Activated CD8-positive, alpha-beta T cell treated with anti-CD3 and anti-CD28 coated beads for 36 hours (primary cell): ENCODE data around the gene KAZN. TPM values are rescaled to one million over a fixed set of nuclear protein-coding genes. Genes with fewer than 3 reads are reported as not detected.

Source experiments
- ATAC-seq: fragments of 200-7000 bp; cut with Tn5 transposase; one replicate; pipeline ENCODE4 v1.10.0; 2021; ENCODE audit warnings: mild to moderate bottlenecking, moderate library complexity
- CTCF ChIA-PET: fragments of 350-600 bp; sonication (Branson Sonifier 250); formaldehyde crosslinking; loops from one replicate; lab custom pipeline; 2021; ENCODE audit warnings: antibody characterized with exemption; lab: Charles Lee
- POLR2A ChIA-PET: fragments of 350-600 bp; sonication (Branson Sonifier 250); formaldehyde crosslinking; loops from one replicate; lab custom pipeline; 2021; ENCODE audit warnings: antibody characterized with exemption; lab: Charles Lee
- DNase-seq: peaks from one replicate; pipeline ENCODE4 v3.0.0-alpha.2; 2020
- H3K27ac Mint-ChIP-seq: one replicate; pipeline ENCODE4 v1.8.0; 2021; ENCODE audit warnings: mild to moderate bottlenecking, mixed read lengths
- H3K27me3 Mint-ChIP-seq: one replicate; pipeline ENCODE4 v1.8.0; 2021; ENCODE audit warnings: mixed read lengths
- H3K36me3 Mint-ChIP-seq: one replicate; pipeline ENCODE4 v1.8.0; 2021; ENCODE audit warnings: low read depth, mixed read lengths
- H3K4me1 Mint-ChIP-seq: one replicate; pipeline ENCODE4 v1.8.0; 2021; ENCODE audit warnings: low read depth, mixed read lengths
- H3K4me3 Mint-ChIP-seq: one replicate; pipeline ENCODE4 v1.8.0; 2021; ENCODE audit warnings: mild to moderate bottlenecking, moderate library complexity, mixed read lengths
- H3K9me3 Mint-ChIP-seq: one replicate; pipeline ENCODE4 v1.8.0; 2021; ENCODE audit warnings: mixed read lengths
- CTCF ChIP-seq: fragments of 200-600 bp; IDR thresholded peaks from one replicate; pipeline ENCODE4 v1.8.0; 2022; ENCODE audit warnings: antibody characterized with exemption, mild to moderate bottlenecking
- intact Hi-C: fragments of 100-400 bp; cut with micrococcal nuclease; formaldehyde crosslinking; loops from one replicate; pipeline ENCODE4 v1.10.0; 2022
- total RNA-seq, 2 experiments: library from RNA; stranded (reverse); gene quantifications; one replicate each; pipeline ENCODE4 v1.2.3, GENCODE V29; 2021

The KAZN gene
- total RNA-seq, 2 experiments from 2014 or later, result 1.7 to 1.9 TPM

GRCh38 chr1:14704846-14705245 is 106.4 kb downstream of the KAZN start:
- no peak for TF ChIP-seq CTCF
- ChIA-PET POLR2A (no interaction called here), CTCF (no interaction called here)
- intact Hi-C loops, result no loop called here
- Mint-ChIP-seq H3K9me3 (peaks cover 9% of the 10 kb centered on the region), H3K4me1 (no peaks in the 10 kb centered on the region), H3K27me3 (peaks cover 2% of the 10 kb centered on the region), H3K36me3 (no peaks in the 10 kb centered on the region), H3K27ac (no peak overlapping the region), H3K4me3 (no peak overlapping the region)
- DNase-seq, result no peak
- no peak for ATAC-seq

- H3K27ac Mint-ChIP-seq, result no peak overlapping the region
- intact Hi-C loops, result no loop called here
- CTCF ChIA-PET, result no interaction called here
- no peak for ATAC-seq
- TF ChIP-seq CTCF, result no peak
- H3K4me3 Mint-ChIP-seq, result no peak overlapping the region
- H3K27me3 Mint-ChIP-seq, result peaks cover 2% of the 10 kb centered on the region
- no peaks in the 10 kb centered on the region for H3K36me3 Mint-ChIP-seq
- H3K9me3 Mint-ChIP-seq, result peaks cover 9% of the 10 kb centered on the region
- no peaks in the 10 kb centered on the region for H3K4me1 Mint-ChIP-seq
- POLR2A ChIA-PET, result no interaction called here
- DNase-seq, result no peak
These were observed 107.3 kb downstream of the KAZN start for GRCh38 chr1:14705824-14706223.

- no peak for TF ChIP-seq CTCF
- H3K36me3 Mint-ChIP-seq, result no peaks in the 10 kb centered on the region
- H3K9me3 Mint-ChIP-seq, result peaks cover 9% of the 10 kb centered on the region
- H3K4me3 Mint-ChIP-seq, result no peak overlapping the region
- no peak overlapping the region for H3K27ac Mint-ChIP-seq
- peaks cover 2% of the 10 kb centered on the region for H3K27me3 Mint-ChIP-seq
- POLR2A ChIA-PET, result no interaction called here
- no peak for ATAC-seq
- no peak for DNase-seq
- CTCF ChIA-PET, result no interaction called here
- intact Hi-C loops, result no loop called here
- no peaks in the 10 kb centered on the region for H3K4me1 Mint-ChIP-seq
These were observed 108.1 kb downstream of the KAZN start for GRCh38 chr1:14706631-14707030.

GRCh38 chr1:14707531-14708445 is 109.3 kb downstream of the KAZN start:
- Mint-ChIP-seq H3K4me1 (no peaks in the 10 kb centered on the region), H3K36me3 (no peaks in the 10 kb centered on the region), H3K9me3 (peaks cover 9% of the 10 kb centered on the region), H3K27ac (no peak overlapping the region), H3K27me3 (peaks cover 2% of the 10 kb centered on the region), H3K4me3 (no peak overlapping the region)
- no peak for TF ChIP-seq CTCF
- no peak for ATAC-seq
- no peak for DNase-seq
- intact Hi-C loops, result no loop called here
- POLR2A ChIA-PET, result no interaction called here
- CTCF ChIA-PET, result no interaction called here

- TF ChIP-seq CTCF, result no peak
- Mint-ChIP-seq H3K4me1 (no peaks in the 10 kb centered on the region), H3K27me3 (no peaks in the 10 kb centered on the region), H3K9me3 (peaks cover 9% of the 10 kb centered on the region), H3K4me3 (no peak overlapping the region), H3K27ac (no peak overlapping the region), H3K36me3 (no peaks in the 10 kb centered on the region)
- no peak for DNase-seq
- POLR2A ChIA-PET, result no interaction called here
- intact Hi-C loops, result no loop called here
- CTCF ChIA-PET, result no interaction called here
- ATAC-seq, result no peak
These were observed 111.8 kb downstream of the KAZN start for GRCh38 chr1:14710331-14710730.
